ENCODE measurements around the gene TAS1R3. TPM values are rescaled to one million over a fixed set of nuclear protein-coding genes. Genes with fewer than 3 reads are reported as not detected.

Gene TAS1R3
- total RNA-seq, 1 experiment from 2014 or later: 0.28 TPM

GRCh38 chr1:1292851-1293250 lies 38.2 kb upstream of the TAS1R3 start:
- no peak overlapping the region for H3K23ac ChIP-seq (ENCODE audit: insufficient read length, low read depth, low read length)
- no peak overlapping the region for H4K5ac ChIP-seq (ENCODE audit: insufficient read length, low read depth, low read length)
- Mint-ChIP-seq H3K9me3 (peaks cover 2 to 10% of the 10 kb centered on the region in 2 experiments; a peak in 2 of 5 replicates), H3K4me1 (peaks cover 0 to 9% of the 10 kb centered on the region in 2 experiments; a peak in 2 of 4 replicates), H3K27ac (no peak overlapping the region), H3K4me3 (no peak overlapping the region), H3K27me3 (ENCODE audit: low read depth) (peaks cover 2% of the 10 kb centered on the region), H3K36me3 (ENCODE audit: insufficient read depth in 1 of 3, low read depth in 3 of 3) (no peaks in the 10 kb centered on the region)
- no peak overlapping the region for H4K8ac ChIP-seq (replicated peaks; ENCODE audit: insufficient read length, low read depth, low read length)
- H4K91ac ChIP-seq (ENCODE audit: insufficient read length, low read depth, low read length): no peak overlapping the region
- no peak overlapping the region for H2BK12ac ChIP-seq (ENCODE audit: insufficient read length, low read depth, low read length)
- H3K9me3 ChIP-seq (ENCODE audit: control insufficient read depth, low read depth, low read length): no peaks in the 10 kb centered on the region
- H3T11ph ChIP-seq (ENCODE audit: low read length): no peak overlapping the region
- no peaks in the 10 kb centered on the region for H3K27me3 ChIP-seq (ENCODE audit: insufficient read depth, low read length)
- H3K4me1 ChIP-seq (ENCODE audit: insufficient read depth, low read length): no peaks in the 10 kb centered on the region
- no peak overlapping the region for H2BK20ac ChIP-seq (ENCODE audit: low read depth, low read length, poor library complexity, severe bottlenecking)
- no peak overlapping the region for H3K4ac ChIP-seq (ENCODE audit: low read depth, low read length)
- H3K27ac ChIP-seq (ENCODE audit: insufficient read length, low read depth, low read length): no peak overlapping the region
- H3K79me1 ChIP-seq (ENCODE audit: insufficient read depth, low read depth, low read length, poor library complexity, severe bottlenecking): no peaks in the 10 kb centered on the region
- no peak overlapping the region for H2BK5ac ChIP-seq (ENCODE audit: insufficient read length, low read length)
- H3K18ac ChIP-seq (ENCODE audit: insufficient read length, low read depth, low read length): no peak overlapping the region
- H3K56ac ChIP-seq (ENCODE audit: insufficient read length, low read depth, low read length): no peak overlapping the region
- peaks cover 4% of the 10 kb centered on the region for H3K23me2 ChIP-seq (ENCODE audit: insufficient read length, low read depth, low read length, poor library complexity, severe bottlenecking)
- no peaks in the 10 kb centered on the region for H3K79me2 ChIP-seq (ENCODE audit: insufficient read depth, low read length)
- no peak overlapping the region for H2BK120ac ChIP-seq (ENCODE audit: low read depth, low read length, poor library complexity, severe bottlenecking)
- H2BK15ac ChIP-seq (ENCODE audit: low read depth, low read length): no peak overlapping the region
- H2AK5ac ChIP-seq (ENCODE audit: insufficient read length, low read length): no peak overlapping the region
- H3K9ac ChIP-seq (ENCODE audit: extremely low read depth, insufficient read length, low read length): no peak overlapping the region
- TF ChIP-seq CTCF (conservative IDR thresholded peaks at IDR 0.05): no peak
- WGBS (ENCODE audit: extremely low coverage, insufficient read length, low lambda C conversion rate): no CpG with 5 or more reads among the region's 18 CpGs
- H4K20me1 ChIP-seq (ENCODE audit: control insufficient read depth, insufficient read depth, insufficient read length): no peaks in the 10 kb centered on the region
- no peak overlapping the region for H2AFZ ChIP-seq (ENCODE audit: low read length)
- no peak overlapping the region for H3K14ac ChIP-seq (ENCODE audit: insufficient read depth, low read length)
- H3K4me2 ChIP-seq (ENCODE audit: insufficient read depth, insufficient read length, low read length): no peak overlapping the region
- no peak for DNase-seq
